LoVo (cell line): ENCODE measurements around the gene LUC7L.
"Not testable (repeated sequence)": the region's sequence is repeated elsewhere in the genome, so short reads cannot be mapped to it uniquely, and the experiment has no call there.

Source experiments
- DNase-seq: peaks from one replicate; pipeline ENCODE4 v3.0.0-alpha.2; 2016; ENCODE audit warnings: low spot score

LUC7L gene

GRCh38 chr16:164827-165538, 64.3 kb downstream of the LUC7L start:
- DNase-seq, result no peak

- DNase-seq, result not testable (repeated sequence)
These were observed 65.0 kb downstream of the LUC7L start for GRCh38 chr16:164134-164823.

GRCh38 chr16:163696-164095, 65.6 kb downstream of the LUC7L start:
- not testable (repeated sequence) for DNase-seq

GRCh38 chr16:163139-163538, 66.1 kb downstream of the LUC7L start:
- DNase-seq, result not testable (repeated sequence)

- DNase-seq, result no peak
These were observed 66.8 kb downstream of the LUC7L start for GRCh38 chr16:162271-162991.

GRCh38 chr16:160691-161190, 68.5 kb downstream of the LUC7L start:
- DNase-seq, result no peak

- DNase-seq, result not testable (repeated sequence)
These were observed 69.0 kb downstream of the LUC7L start for GRCh38 chr16:160242-160641.

- no peak for DNase-seq
These were observed 70.0 kb downstream of the LUC7L start for GRCh38 chr16:159136-159849.

GRCh38 chr16:155031-155398, 74.2 kb downstream of the LUC7L start:
- DNase-seq, result no peak

- DNase-seq, result no peak
These were observed 74.8 kb downstream of the LUC7L start for GRCh38 chr16:154217-155030.

- DNase-seq, result not testable (repeated sequence)
These were observed 75.6 kb downstream of the LUC7L start for GRCh38 chr16:153550-154216.

- DNase-seq, result not testable (repeated sequence)
These were observed 76.1 kb downstream of the LUC7L start for GRCh38 chr16:153129-153521.

- no peak for DNase-seq
These were observed 76.8 kb downstream of the LUC7L start, which contains the start of gene HBZ for GRCh38 chr16:152141-153128. Gene HBZ, plus strand, starts transcription at chr16:152644. Its CDS starts 266 bp downstream, at chr16:152910.

GRCh38 chr16:149024-149660, 80.1 kb downstream of the LUC7L start:
- no peak for DNase-seq

- DNase-seq, result no peak
These were observed 82.6 kb downstream of the LUC7L start for GRCh38 chr16:146646-147045.

GRCh38 chr16:144797-145252, 84.4 kb downstream of the LUC7L start:
- DNase-seq, result no peak

- DNase-seq, result no peak
These were observed 85.8 kb downstream of the LUC7L start for GRCh38 chr16:143456-143855.

- DNase-seq, result no peak
These were observed 86.2 kb downstream of the LUC7L start for GRCh38 chr16:143047-143446.
